GM21423 (cell line): Measurements from ENCODE around the gene B4GALNT2.
"Not testable (repeated sequence)": the region's sequence is repeated elsewhere in the genome, so short reads cannot be mapped to it uniquely, and the experiment has no call there.

Experiments
- ATAC-seq: cut with Tn5 transposase; IDR thresholded peaks from one replicate; pipeline ENCODE4 v1.9.1; 2021; ENCODE audit warnings: mild to moderate bottlenecking, moderate library complexity; ENCODE audit not compliant: unreplicated experiment

Gene B4GALNT2

GRCh38 chr17:49132699-49133364 lies at the start of gene B4GALNT2:
Gene B4GALNT2 (plus strand): TSS chr17:49132769. CDS start chr17:49132793, 24 bp downstream.
- no peak for ATAC-seq

- ATAC-seq = not testable (repeated sequence)
Measured at GRCh38 chr17:49085046-49085445, 47.5 kb upstream of the B4GALNT2 start.

GRCh38 chr17:49085565-49086315 lies 46.8 kb upstream of the B4GALNT2 start:
- no peak for ATAC-seq

- no peak for ATAC-seq
Measured at GRCh38 chr17:49086316-49086605, 46.3 kb upstream of the B4GALNT2 start.

GRCh38 chr17:49086649-49087048 lies 45.9 kb upstream of the B4GALNT2 start:
- no peak for ATAC-seq

- no peak for ATAC-seq
Measured at GRCh38 chr17:49089094-49089493, 43.5 kb upstream of the B4GALNT2 start.

GRCh38 chr17:49090878-49091594 lies 41.5 kb upstream of the B4GALNT2 start:
- no peak for ATAC-seq

- ATAC-seq = no peak
Measured at GRCh38 chr17:49093131-49093530, 39.4 kb upstream of the B4GALNT2 start.

- ATAC-seq = no peak
Measured at GRCh38 chr17:49100601-49101000, 32.0 kb upstream of the B4GALNT2 start.

GRCh38 chr17:49101054-49101534 lies 31.5 kb upstream of the B4GALNT2 start:
- ATAC-seq = no peak

- ATAC-seq = not testable (repeated sequence)
Measured at GRCh38 chr17:49103360-49103759, 29.2 kb upstream of the B4GALNT2 start.

GRCh38 chr17:49104511-49105074 lies 28.0 kb upstream of the B4GALNT2 start:
- ATAC-seq = no peak

GRCh38 chr17:49106321-49107210 lies 26.0 kb upstream of the B4GALNT2 start:
- no peak for ATAC-seq

- ATAC-seq = no peak
Measured at GRCh38 chr17:49107211-49107557, 25.4 kb upstream of the B4GALNT2 start.

GRCh38 chr17:49108318-49108717 lies 24.3 kb upstream of the B4GALNT2 start:
- ATAC-seq = no peak

GRCh38 chr17:49110509-49110908 lies 22.1 kb upstream of the B4GALNT2 start:
- no peak for ATAC-seq

- no peak for ATAC-seq
Measured at GRCh38 chr17:49111934-49112333, 20.6 kb upstream of the B4GALNT2 start.

GRCh38 chr17:49112936-49113335 lies 19.6 kb upstream of the B4GALNT2 start:
- ATAC-seq = no peak

- ATAC-seq = no peak
Measured at GRCh38 chr17:49114703-49115102, 17.9 kb upstream of the B4GALNT2 start.

- no peak for ATAC-seq
Measured at GRCh38 chr17:49117587-49118230, 14.9 kb upstream of the B4GALNT2 start.
